Ovary (tissue), 3 donors: ENCODE data around the gene MT2A.

Experiments
- CTCF ChIP-seq, 3 donors: fragments of 450-650 bp in 2 of 3; fragments of 200-600 bp in 1 of 3; IDR thresholded peaks; one replicate each; pipeline versions ENCODE4 v1.5.1 to v1.8.0; 2016 to 2022; ENCODE audit warnings: antibody characterized with exemption in 3 of 3, mild to moderate bottlenecking in 1 of 3
- EP300 ChIP-seq: sonication (generic); formaldehyde crosslinking; IDR thresholded peaks from one replicate; pipeline ENCODE4 v1.6.1; 2017; ENCODE audit warnings: antibody characterized with exemption
- POLR2A ChIP-seq: fragments of 450-650 bp; IDR thresholded peaks from one replicate; pipeline ENCODE4 v1.6.1; 2017; ENCODE audit warnings: antibody characterized with exemption, mild to moderate bottlenecking, moderate library complexity
- donor health status: DM: no; HTN: no; CAD: no.

- TF ChIP-seq CTCF (IDR thresholded peaks at IDR 0.05) (peak in 1 of 3 donors; percentile 23), POLR2A (no peak), EP300 (no peak)
These were observed 4.8 kb upstream of the MT2A start for GRCh38 chr16:56603589-56603988.
